ES-I3 (cell line): ENCODE measurements around the gene CSNK1D.

Experiments used
- H3K36me3 ChIP-seq: 2 replicates; pipeline ENCODE4 v1.6.1; 2013; ENCODE audit warnings: mild to moderate bottlenecking, low read length, control low read depth, moderate library complexity; ENCODE audit not compliant: insufficient read depth
- H3K4me1 ChIP-seq: 2 replicates; pipeline ENCODE4 v1.6.1; 2013; ENCODE audit warnings: mild to moderate bottlenecking, control low read depth, low read length; ENCODE audit not compliant: insufficient read depth
- H3K9ac ChIP-seq: 2 replicates; pipeline ENCODE4 v1.6.1; 2013; ENCODE audit warnings: low read depth, mild to moderate bottlenecking, low read length, moderate library complexity
- H3K9me3 ChIP-seq: 2 replicates; pipeline ENCODE4 v1.6.1; 2013; ENCODE audit warnings: mild to moderate bottlenecking, low read length, moderate library complexity; ENCODE audit not compliant: control insufficient read depth, insufficient read depth

CSNK1D gene

GRCh38 chr17:82291582-82292250 is 18.2 kb upstream of the CSNK1D start:
- H3K9ac ChIP-seq = peak overlapping the region; percentile 80; the same call in 1 of the 2 replicates
- no peaks in the 10 kb centered on the region for H3K9me3 ChIP-seq
- H3K4me1 ChIP-seq = 0 out of 2 replicates have a peak, but pooled peaks cover 4% of the 10 kb centered on the region
- no peaks in the 10 kb centered on the region for H3K36me3 ChIP-seq

GRCh38 chr17:82287868-82288801 is 14.6 kb upstream of the CSNK1D start:
- Histone ChIP-seq H3K9ac (no peak overlapping the region), H3K9me3 (no peaks in the 10 kb centered on the region), H3K4me1 (0 out of 2 replicates have a peak, but pooled peaks cover 4% of the 10 kb centered on the region), H3K36me3 (no peaks in the 10 kb centered on the region)

GRCh38 chr17:82287013-82287867 is 13.7 kb upstream of the CSNK1D start:
- H3K9me3 ChIP-seq = no peaks in the 10 kb centered on the region
- H3K36me3 ChIP-seq = no peaks in the 10 kb centered on the region
- H3K9ac ChIP-seq = no peak overlapping the region
- 0 out of 2 replicates have a peak, but pooled peaks cover 4% of the 10 kb centered on the region for H3K4me1 ChIP-seq

- H3K9ac ChIP-seq = no peak overlapping the region
- H3K36me3 ChIP-seq = no peaks in the 10 kb centered on the region
- H3K9me3 ChIP-seq = no peaks in the 10 kb centered on the region
- 0 out of 2 replicates have a peak, but pooled peaks cover 4% of the 10 kb centered on the region for H3K4me1 ChIP-seq
Measured at GRCh38 chr17:82285141-82285540, 11.6 kb upstream of the CSNK1D start.

GRCh38 chr17:82283208-82283749 is 9.8 kb upstream of the CSNK1D start:
- Histone ChIP-seq H3K9ac (no peak overlapping the region), H3K9me3 (no peaks in the 10 kb centered on the region), H3K36me3 (no peaks in the 10 kb centered on the region), H3K4me1 (peaks cover 1% of the 10 kb centered on the region)

- Histone ChIP-seq H3K4me1 (peaks cover 5% of the 10 kb centered on the region), H3K9me3 (no peaks in the 10 kb centered on the region), H3K36me3 (no peaks in the 10 kb centered on the region), H3K9ac (no peak overlapping the region)
Measured at GRCh38 chr17:82282239-82283207, 9.0 kb upstream of the CSNK1D start.

- no peak overlapping the region for H3K9ac ChIP-seq
- H3K36me3 ChIP-seq = no peaks in the 10 kb centered on the region
- no peaks in the 10 kb centered on the region for H3K9me3 ChIP-seq
- peaks cover 8% of the 10 kb centered on the region for H3K4me1 ChIP-seq
Measured at GRCh38 chr17:82281502-82282238, 8.2 kb upstream of the CSNK1D start.

- no peak overlapping the region for H3K9ac ChIP-seq
- peaks cover 8% of the 10 kb centered on the region for H3K4me1 ChIP-seq
- H3K9me3 ChIP-seq = no peaks in the 10 kb centered on the region
Measured at GRCh38 chr17:82281076-82281475, 7.6 kb upstream of the CSNK1D start.

GRCh38 chr17:82280537-82280936 is 7.0 kb upstream of the CSNK1D start:
- Histone ChIP-seq H3K9me3 (no peaks in the 10 kb centered on the region), H3K9ac (no peak overlapping the region), H3K36me3 (no peaks in the 10 kb centered on the region), H3K4me1 (peaks cover 8% of the 10 kb centered on the region)

More at GRCh38 chr17:82281076-82281475, 7.6 kb upstream of the CSNK1D start:
- H3K36me3 ChIP-seq = no peaks in the 10 kb centered on the region

GRCh38 chr17:82278786-82279391 is 5.4 kb upstream of the CSNK1D start:
- no peaks in the 10 kb centered on the region for H3K36me3 ChIP-seq
- peaks cover 12% of the 10 kb centered on the region for H3K4me1 ChIP-seq
- no peaks in the 10 kb centered on the region for H3K9me3 ChIP-seq
- H3K9ac ChIP-seq = no peak overlapping the region

GRCh38 chr17:82278308-82278707 is 4.8 kb upstream of the CSNK1D start:
- no peaks in the 10 kb centered on the region for H3K36me3 ChIP-seq
- peaks cover 14% of the 10 kb centered on the region for H3K4me1 ChIP-seq
- H3K9me3 ChIP-seq = no peaks in the 10 kb centered on the region
- no peak overlapping the region for H3K9ac ChIP-seq

- Histone ChIP-seq H3K36me3 (no peaks in the 10 kb centered on the region), H3K4me1 (peaks cover 14% of the 10 kb centered on the region), H3K9me3 (no peaks in the 10 kb centered on the region), H3K9ac (no peak overlapping the region)
Measured at GRCh38 chr17:82277851-82278250, 4.4 kb upstream of the CSNK1D start.
